Measurements from ENCODE around the gene AIFM3. TPM values are rescaled to one million over a fixed set of nuclear protein-coding genes. Genes with fewer than 3 reads are reported as not detected.
A peak's percentile ranks its signal among the peaks of the same experiment; 100 is the strongest.

AIFM3 gene
- total and polyA plus RNA-seq, 2 of the 4 experiments (the other 2 are of a cell fraction) = 0.09 to 0.18 TPM

GRCh38 chr22:20962491-20962945 is 4.5 kb upstream of the AIFM3 start:
- Histone ChIP-seq H3K27ac (ENCODE audit: insufficient read depth, low read length) (no peak overlapping the region), H4K91ac (ENCODE audit: insufficient read depth, low read depth, low read length) (no peak overlapping the region), H2BK120ac (ENCODE audit: low read depth, low read length) (no peak overlapping the region), H3K27me3 (ENCODE audit: control insufficient read depth, insufficient read depth, low read length) (peaks cover 39% of the 10 kb centered on the region), H4K8ac (ENCODE audit: low read depth in 2 of 2, low read length in 2 of 2) (no peak overlapping the region), H2BK20ac (ENCODE audit: low read depth, low read length) (no peak overlapping the region), H3K4ac (ENCODE audit: low read depth, low read length) (no peak overlapping the region), H4K20me1 (ENCODE audit: insufficient read depth, low read length) (no peaks in the 10 kb centered on the region; the same call in 1 of the 2 replicates), H3K4me1 (ENCODE audit: control insufficient read depth, insufficient read depth, low read length) (peaks cover 3% of the 10 kb centered on the region; the same call in 1 of the 2 replicates), H2BK15ac (ENCODE audit: low read depth, low read length) (no peak overlapping the region), H2AK9ac (replicated peaks; ENCODE audit: low read depth, low read length, poor library complexity) (no peak overlapping the region), H4K5ac (ENCODE audit: low read depth, low read length) (no peak overlapping the region), H2BK5ac (ENCODE audit: low read depth, low read length, poor library complexity, severe bottlenecking) (no peak overlapping the region), H3K56ac (ENCODE audit: extremely low read depth, insufficient read depth, low read length) (no peak overlapping the region), H2AFZ (replicated peaks; ENCODE audit: low read length, poor library complexity) (no peak overlapping the region), H3K36me3 (ENCODE audit: control insufficient read depth, insufficient read depth, low read length) (no peaks in the 10 kb centered on the region), H3K23ac (ENCODE audit: low read depth, low read length) (no peak overlapping the region), H2AK5ac (ENCODE audit: low read depth, low read length) (peak overlapping the region; percentile 8; the same call in 1 of the 2 replicates), H3K4me2 (ENCODE audit: low read depth, low read length) (no peak overlapping the region), H3K9ac (ENCODE audit: low read depth, low read length) (no peak overlapping the region), H3K9me1 (ENCODE audit: insufficient read depth, low read length) (no peaks in the 10 kb centered on the region), H3K9me3 (ENCODE audit: control insufficient read depth, insufficient read depth, low read length) (no peaks in the 10 kb centered on the region), H3K4me3 (ENCODE audit: insufficient read depth, low read depth, low read length) (no peak overlapping the region), H3K79me1 (ENCODE audit: low read depth in 1 of 2, low read length in 2 of 2) (no peaks in the 10 kb centered on the region), H3K14ac (replicated peaks; ENCODE audit: low read depth, low read length) (no peak overlapping the region), H3K18ac (ENCODE audit: low read depth, low read length) (no peak overlapping the region)
- in situ Hi-C loops (cut with MboI; ENCODE audit: low sequenced_read_pairs) = no loop called here
- no TSS peak for BruUV-seq (replicated peaks)
- no peak for ATAC-seq (ENCODE audit: low read depth)
- DNase-seq = no peak
- no CpG with 5 or more reads among the region's 6 CpGs for WGBS, 2 experiments (ENCODE audit: extremely low coverage in 2 of 2, insufficient read length in 1 of 2)
- TF ChIP-seq MXI1 (IDR thresholded peaks at IDR 0.05; ENCODE audit: borderline replicate concordance, low read depth, low read length) = no peak
- TF ChIP-seq CTCF (conservative IDR thresholded peaks at IDR 0.05; ENCODE audit: low read depth, low read length) = no peak
- no peak for TF ChIP-seq RCOR1 (IDR thresholded peaks at IDR 0.05; ENCODE audit: insufficient replicate concordance, low read length)
- TF ChIP-seq FOS (IDR thresholded peaks at IDR 0.05; ENCODE audit: low read depth, low read length) = no peak
- no peak for TF ChIP-seq USF2 (IDR thresholded peaks at IDR 0.05; ENCODE audit: low read depth, low read length)
- TF ChIP-seq BHLHE40 (IDR thresholded peaks at IDR 0.05; ENCODE audit: low read depth, low read length) = no peak
- no peak for TF ChIP-seq NFE2L2 (IDR thresholded peaks at IDR 0.05; ENCODE audit: low read depth, low read length)
- no peak for TF ChIP-seq CEBPB (IDR thresholded peaks at IDR 0.05; ENCODE audit: low read depth, low read length)
- TF ChIP-seq RAD21 (IDR thresholded peaks at IDR 0.05; ENCODE audit: low read length) = no peak
- no peak for TF ChIP-seq RFX5 (IDR thresholded peaks at IDR 0.05; ENCODE audit: low read depth, low read length)
- TF ChIP-seq SMC3 (IDR thresholded peaks at IDR 0.05; ENCODE audit: low read depth, low read length) = no peak
- TF ChIP-seq ELK1 (IDR thresholded peaks at IDR 0.05; ENCODE audit: borderline replicate concordance, low read depth, low read length) = no peak
- dilution Hi-C loops (cut with HindIII; ENCODE audit: low sequenced_read_pairs, unreplicated experiment) = no loop called here
- POLR2A ChIA-PET (ENCODE audit: unreplicated experiment) = no interaction called here
- CTCF ChIA-PET = interaction anchor here (0.7 kb wide), 1 partner anchor 159 kb away, joined by 4 read pairs; no protein-coding TSS in a partner anchor
- intact Hi-C loops (cut with micrococcal nuclease) = no loop called here

Data from IMR-90 (cell line).